Neuronal stem cell (in vitro differentiated cells): ENCODE results near the gene TAB2.

Experiments used
- DNase-seq: peaks from one replicate; pipeline ENCODE4 v3.0.0-alpha.2; 2013; ENCODE audit warnings: low spot score
- H2AFZ ChIP-seq: one replicate; pipeline ENCODE4 v1.6.1; 2013; ENCODE audit warnings: mild to moderate bottlenecking, low read length, inconsistent platforms
- H2AK5ac ChIP-seq: 2 replicates; pipeline ENCODE4 v1.6.1; 2013; ENCODE audit warnings: low read depth, mild to moderate bottlenecking, inconsistent platforms, low read length, moderate library complexity, mixed read lengths
- H2BK120ac ChIP-seq: 2 replicates; pipeline ENCODE4 v1.6.1; 2013; ENCODE audit warnings: low read depth, mild to moderate bottlenecking, inconsistent platforms, low read length, moderate library complexity, mixed read lengths
- H2BK12ac ChIP-seq: one replicate; pipeline ENCODE4 v1.6.1; 2013; ENCODE audit warnings: low read length, inconsistent platforms
- H2BK15ac ChIP-seq: 2 replicates; pipeline ENCODE4 v1.6.1; 2013; ENCODE audit warnings: mild to moderate bottlenecking, low read length, inconsistent platforms, mixed read lengths
- H2BK5ac ChIP-seq: one replicate; pipeline ENCODE4 v1.6.1; 2013; ENCODE audit warnings: inconsistent platforms, mild to moderate bottlenecking, low read length, moderate library complexity
- H3K14ac ChIP-seq: one replicate; pipeline ENCODE4 v1.6.1; 2013; ENCODE audit warnings: low read length, inconsistent platforms
- H3K18ac ChIP-seq: 2 replicates; pipeline ENCODE4 v1.6.1; 2013; ENCODE audit warnings: low read length, inconsistent platforms
- H3K23ac ChIP-seq: 2 replicates; pipeline ENCODE4 v1.6.1; 2013; ENCODE audit warnings: low read depth, mild to moderate bottlenecking, mixed read lengths, low read length, inconsistent platforms; ENCODE audit not compliant: poor library complexity
- H3K27ac ChIP-seq: replicated peaks from 3 replicates; pipeline ENCODE4 v1.5.1; 2013; ENCODE audit warnings: low read length, inconsistent platforms
- H3K27me3 ChIP-seq, 3 experiments: 2 replicates each; pipeline ENCODE4 v1.6.1; 2013; ENCODE audit warnings: low read length in 3 of 3, mild to moderate bottlenecking in 2 of 3, inconsistent platforms in 1 of 3, low read depth in 1 of 3, mixed read lengths in 1 of 3, moderate library complexity in 1 of 3; ENCODE audit not compliant: control insufficient read depth in 3 of 3, insufficient read depth in 3 of 3
- H3K36me3 ChIP-seq, 2 donors: replicated peaks in 1 of 2; 2 replicates each; pipeline ENCODE4 v1.6.1; 2013; ENCODE audit warnings: low read length in 2 of 2; ENCODE audit not compliant: control insufficient read depth in 2 of 2, insufficient read depth in 2 of 2
- H3K4ac ChIP-seq: 2 replicates; pipeline ENCODE4 v1.6.1; 2013; ENCODE audit warnings: inconsistent platforms, mild to moderate bottlenecking, low read length, moderate library complexity
- H3K4me1 ChIP-seq, 2 donors: 1 replicate in 1 of 2; 2 replicates in 1 of 2; pipeline ENCODE4 v1.6.1; 2013; ENCODE audit warnings: low read length in 2 of 2, low read depth in 1 of 2; ENCODE audit not compliant: control insufficient read depth in 2 of 2, insufficient read depth in 1 of 2
- H3K4me2 ChIP-seq: one replicate; pipeline ENCODE4 v1.6.1; 2013; ENCODE audit warnings: mild to moderate bottlenecking, low read length, inconsistent platforms; ENCODE audit not compliant: insufficient read depth, poor library complexity, severe bottlenecking
- H3K4me3 ChIP-seq, 2 donors: 2 replicates each; pipeline ENCODE4 v1.5.1; 2013; ENCODE audit warnings: low read length in 2 of 2, mild to moderate bottlenecking in 2 of 2, inconsistent platforms in 1 of 2, moderate library complexity in 1 of 2
- H3K79me1 ChIP-seq: one replicate; pipeline ENCODE4 v1.6.1; 2013; ENCODE audit warnings: low read depth, mild to moderate bottlenecking, inconsistent platforms, low read length, moderate library complexity
- H3K9ac ChIP-seq: one replicate; pipeline ENCODE4 v1.6.1; 2013; ENCODE audit warnings: mild to moderate bottlenecking, low read depth, low read length, inconsistent platforms; ENCODE audit not compliant: poor library complexity
- H3K9me3 ChIP-seq, 2 donors: replicated peaks in 1 of 2; 2 replicates each; pipeline versions ENCODE3 to v1.6.1; 2013; ENCODE audit warnings: low read length in 2 of 2, mild to moderate bottlenecking in 2 of 2, inconsistent platforms in 1 of 2, low read depth in 1 of 2, mixed read lengths in 1 of 2, moderate library complexity in 1 of 2; ENCODE audit not compliant: control insufficient read depth in 2 of 2, insufficient read depth in 1 of 2
- H4K8ac ChIP-seq: one replicate; pipeline ENCODE4 v1.6.1; 2013; ENCODE audit warnings: low read depth, mild to moderate bottlenecking, inconsistent platforms, low read length, moderate library complexity
- H4K91ac ChIP-seq: one replicate; pipeline ENCODE4 v1.6.1; 2013; ENCODE audit warnings: low read length, low read depth, mild to moderate bottlenecking, inconsistent platforms; ENCODE audit not compliant: poor library complexity
- WGBS, 2 donors: extraction: QIAGEN DNeasy Blood & Tissue Kit; methylation state at CpG; one replicate each; pipeline ENCODE4 v1.1.7; 2013; ENCODE audit warnings: missing lambda C conversion rate in 2 of 2, mixed read lengths in 1 of 2; ENCODE audit not compliant: insufficient read length in 2 of 2, insufficient replicate concordance in 1 of 2; ENCODE audit errors: extremely low coverage in 2 of 2; 5-methylcytosine and 5-hydroxymethylcytosine counted together

The TAB2 gene

DNA sequence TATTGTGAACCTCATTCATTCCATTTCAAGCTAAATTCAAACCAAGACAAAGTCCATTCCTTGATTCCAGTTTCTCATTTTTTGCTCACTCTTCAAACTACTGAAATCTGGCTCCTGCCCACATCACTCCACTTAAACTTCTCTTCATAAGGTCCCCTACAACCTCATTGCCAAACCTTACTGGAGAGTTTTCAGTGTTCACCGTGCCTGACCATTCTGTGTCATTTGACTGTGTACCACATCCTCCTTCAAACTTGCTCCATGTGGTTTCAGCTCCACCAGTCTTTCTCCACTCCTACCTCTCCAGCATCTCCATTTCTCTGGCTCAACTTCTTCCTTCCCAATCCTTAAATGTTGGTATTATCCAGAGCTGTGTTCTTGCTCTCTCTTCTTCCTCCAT is 38.5 kb upstream of the TAB2 start:
- Histone ChIP-seq H2BK15ac (no peak overlapping the region), H3K4me2 (no peak overlapping the region), H2AFZ (no peak overlapping the region), H2AK5ac (no peak overlapping the region), H3K27me3 (no peaks in the 10 kb centered on the region), H3K4me1 (peaks cover 2% of the 10 kb centered on the region in 2 donors), H3K4ac (no peak overlapping the region), H2BK12ac (no peak overlapping the region), H3K4me3 (no peak overlapping the region), H3K79me1 (no peaks in the 10 kb centered on the region), H3K9me3 (no peaks in the 10 kb centered on the region), H2BK5ac (no peak overlapping the region), H3K36me3 (no peaks in the 10 kb centered on the region), H3K18ac (no peak overlapping the region), H3K23ac (no peak overlapping the region), H3K9ac (no peak overlapping the region), H3K27ac (no peak overlapping the region), H3K14ac (no peak overlapping the region), H4K91ac (no peak overlapping the region), H4K8ac (no peak overlapping the region), H2BK120ac (no peak overlapping the region)
- WGBS, 2 donors = no CpG with 5 or more reads among the region's 1 CpG
- DNase-seq = no peak

- H3K79me1 ChIP-seq = no peaks in the 10 kb centered on the region
- H3K18ac ChIP-seq = peak overlapping the region; percentile 65
- H3K4me2 ChIP-seq = no peak overlapping the region
- no peaks in the 10 kb centered on the region for H3K9me3 ChIP-seq
- no peak overlapping the region for H2BK12ac ChIP-seq
- DNase-seq = no peak
- H3K27me3 ChIP-seq = no peaks in the 10 kb centered on the region
- no peak overlapping the region for H4K91ac ChIP-seq
- H2BK120ac ChIP-seq = no peak overlapping the region
- no peak overlapping the region for H3K4ac ChIP-seq
- H2BK5ac ChIP-seq = no peak overlapping the region
- H3K4me1 ChIP-seq = peaks cover 0 to 2% of the 10 kb centered on the region in 2 donors
- H2AK5ac ChIP-seq = no peak overlapping the region
- no peak overlapping the region for H4K8ac ChIP-seq
- H3K14ac ChIP-seq = no peak overlapping the region
- no peak overlapping the region for H3K27ac ChIP-seq
- H3K36me3 ChIP-seq = no peaks in the 10 kb centered on the region
- no peak overlapping the region for H3K23ac ChIP-seq
- H3K4me3 ChIP-seq = no peak overlapping the region
- no peak overlapping the region for H2BK15ac ChIP-seq
- H3K9ac ChIP-seq = no peak overlapping the region
- H2AFZ ChIP-seq = no peak overlapping the region
- no CpG with 5 or more reads among the region's 3 CpGs for WGBS, 2 donors
These were observed 32.6 kb upstream of the TAB2 start for GRCh38 chr6:149284904-149285303.

DNA sequence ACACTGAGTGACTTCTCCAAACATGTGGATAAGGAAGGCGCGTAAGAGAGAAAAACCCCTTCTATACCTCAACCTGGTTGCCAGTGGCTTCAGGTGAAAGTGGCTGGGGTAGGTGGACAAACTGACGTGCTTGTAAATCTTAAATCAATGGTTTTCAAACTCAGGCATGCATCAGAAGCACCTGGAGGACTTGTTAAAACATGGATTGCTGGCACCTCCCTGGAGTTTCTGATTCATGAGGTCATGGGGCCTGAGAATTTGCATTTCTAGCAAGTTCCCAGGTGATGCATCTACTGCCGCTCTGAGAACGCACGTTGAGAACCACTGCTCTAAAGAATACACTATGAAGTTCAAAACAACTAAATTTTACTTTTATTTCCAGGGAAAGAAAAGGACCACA is 31.9 kb upstream of the TAB2 start:
- H3K27me3 ChIP-seq = no peaks in the 10 kb centered on the region
- no peak overlapping the region for H3K9ac ChIP-seq
- no peak overlapping the region for H2BK15ac ChIP-seq
- no peaks in the 10 kb centered on the region for H3K79me1 ChIP-seq
- H2BK12ac ChIP-seq = no peak overlapping the region
- H3K23ac ChIP-seq = no peak overlapping the region
- no peaks in the 10 kb centered on the region for H3K9me3 ChIP-seq
- no peak overlapping the region for H3K18ac ChIP-seq
- no peak overlapping the region for H2AK5ac ChIP-seq
- no peak overlapping the region for H3K4ac ChIP-seq
- H3K14ac ChIP-seq = no peak overlapping the region
- no peak overlapping the region for H2BK5ac ChIP-seq
- no peak overlapping the region for H2AFZ ChIP-seq
- H4K8ac ChIP-seq = no peak overlapping the region
- H3K4me2 ChIP-seq = no peak overlapping the region
- H4K91ac ChIP-seq = no peak overlapping the region
- no peak overlapping the region for H3K4me3 ChIP-seq
- H3K4me1 ChIP-seq = peaks cover 0 to 2% of the 10 kb centered on the region in 2 donors
- no peak overlapping the region for H3K27ac ChIP-seq
- no peaks in the 10 kb centered on the region for H3K36me3 ChIP-seq
- no peak for DNase-seq
- no peak overlapping the region for H2BK120ac ChIP-seq
- WGBS, 2 donors = no CpG with 5 or more reads among the region's 6 CpGs

DNA sequence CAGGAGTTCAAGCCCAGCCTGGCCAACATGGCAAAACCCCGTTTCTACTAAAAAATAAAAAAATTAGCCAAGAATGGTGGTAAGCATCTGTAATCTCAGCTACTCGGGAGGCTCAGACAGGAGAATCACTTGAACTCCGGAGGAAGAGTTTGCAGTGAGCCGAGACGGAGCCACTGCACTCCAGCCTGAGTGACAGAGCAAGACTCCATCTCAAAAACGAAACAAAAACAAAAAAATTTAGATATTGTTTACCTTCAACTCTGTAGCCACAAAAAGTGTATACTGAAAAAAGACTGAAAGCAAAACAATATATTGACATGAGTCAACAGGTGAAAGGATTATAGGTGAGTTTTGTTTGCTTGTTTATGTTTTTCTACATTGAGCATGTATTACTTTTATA is 30.6 kb upstream of the TAB2 start:
- Histone ChIP-seq H3K4me1 (peaks cover 0 to 2% of the 10 kb centered on the region in 2 donors), H4K8ac (no peak overlapping the region), H3K4me3 (no peak overlapping the region), H3K4me2 (no peak overlapping the region), H3K79me1 (no peaks in the 10 kb centered on the region), H2AK5ac (no peak overlapping the region), H3K4ac (no peak overlapping the region), H3K9me3 (no peaks in the 10 kb centered on the region), H2BK15ac (no peak overlapping the region), H2AFZ (no peak overlapping the region), H3K36me3 (no peaks in the 10 kb centered on the region), H4K91ac (no peak overlapping the region), H3K9ac (no peak overlapping the region), H3K27ac (no peak overlapping the region), H3K27me3 (no peaks in the 10 kb centered on the region), H3K14ac (no peak overlapping the region), H3K18ac (no peak overlapping the region), H2BK5ac (no peak overlapping the region), H3K23ac (no peak overlapping the region), H2BK120ac (no peak overlapping the region), H2BK12ac (no peak overlapping the region)
- WGBS, 2 donors = no CpG with 5 or more reads among the region's 6 CpGs
- DNase-seq = no peak
